HepG2 (cell line): ENCODE measurements around the gene NELFCD. TPM values are rescaled to one million over a fixed set of nuclear protein-coding genes. Genes with fewer than 3 reads are reported as not detected.

Experiments
- ATAC-seq: fragments of 200-7000 bp; cut with Tn5 transposase; 3 replicates; pipeline ENCODE4 v1.9.1; 2020; ENCODE audit warnings: mild to moderate bottlenecking, moderate library complexity
- BruUV-seq: library from RNA; stranded (reverse); fragments of 400-500 nt; replicated peaks from 2 replicates; lab custom pipeline; 2021; lab: Mats Ljungman, UMichigan
- CTCF ChIA-PET: fragments of 300-600 bp; formaldehyde crosslinking; extraction: SDS; loops from one replicate; lab custom pipeline; 2021; ENCODE audit warnings: low total read pairs, inconsistent platforms, low intra/inter-chr PET ratio; lab: Yijun Ruan, JAX
- POLR2A ChIA-PET: fragments of 350-600 bp; sonication (Branson Sonifier 250); formaldehyde crosslinking; loops from one replicate; lab custom pipeline; 2020; ENCODE audit warnings: antibody characterized with exemption, inconsistent platforms; lab: Yijun Ruan, JAX
- DNase-seq: peaks from one replicate; pipeline ENCODE4 v3.0.0-alpha.2; 2015; ENCODE audit warnings: low spot score
- FAIRE-seq: peaks from 3 replicates; lab custom pipeline; 2011; peaks lifted over from hg19 to GRCh38; lab: Jason Lieb, UNC
- H2AFZ ChIP-seq: one replicate; pipeline ENCODE4 v1.6.1; 2011; ENCODE audit warnings: low read length, inconsistent platforms
- H3K27ac ChIP-seq: fragments of 300-600 bp; 3 replicates; pipeline ENCODE4 v1.8.0; 2011; ENCODE audit warnings: mixed run types, mild to moderate bottlenecking, mixed read lengths, low read length, inconsistent platforms; ENCODE audit not compliant: insufficient read depth; ENCODE audit errors: extremely low read length
- H3K27me3 ChIP-seq, 2 experiments: fragments of 200-600 bp in 1 of 2; 2 replicates in 1 of 2; 3 replicates in 1 of 2; pipeline versions ENCODE4 v1.6.0 to v1.8.0; 2011; ENCODE audit warnings: low read length in 2 of 2, mild to moderate bottlenecking in 2 of 2, moderate library complexity in 2 of 2, inconsistent platforms in 1 of 2; ENCODE audit not compliant: insufficient read depth in 2 of 2, control insufficient read depth in 1 of 2
- H3K36me3 ChIP-seq, 2 experiments: fragments of 200-600 bp in 1 of 2; replicated peaks in 1 of 2; 2 replicates in 1 of 2; 3 replicates in 1 of 2; pipeline versions ENCODE4 v1.5.1 to v1.8.0; 2011; ENCODE audit warnings: low read length in 2 of 2, inconsistent platforms in 1 of 2; ENCODE audit not compliant: insufficient read depth in 2 of 2, control insufficient read depth in 1 of 2
- H3K4me1 ChIP-seq: 2 replicates; pipeline ENCODE4 v1.5.1; 2012; ENCODE audit warnings: low read length, inconsistent platforms; ENCODE audit not compliant: insufficient read depth
- H3K4me2 ChIP-seq: 2 replicates; pipeline ENCODE4 v1.6.0; 2011; ENCODE audit warnings: low read depth, low read length, inconsistent platforms
- H3K4me3 ChIP-seq, 3 experiments: fragments of 200-600 bp in 1 of 3; sonication (generic), shearing (Covaris generic) in 1 of 3; replicated peaks in 1 of 3; 2 replicates each; pipeline ENCODE4 v1.5.1; 2011 to 2016; ENCODE audit warnings: low read length in 3 of 3, inconsistent platforms in 2 of 3, low read depth in 2 of 3, mild to moderate bottlenecking in 2 of 3, control low read depth in 1 of 3, mixed read lengths in 1 of 3; ENCODE audit not compliant: insufficient read depth in 1 of 3
- H3K79me2 ChIP-seq: one replicate; pipeline ENCODE4 v1.6.1; 2011; ENCODE audit warnings: low read length, inconsistent platforms; ENCODE audit not compliant: insufficient read depth
- H3K9ac ChIP-seq: 2 replicates; pipeline ENCODE4 v1.6.0; 2011; ENCODE audit warnings: mild to moderate bottlenecking, low read depth, low read length, inconsistent platforms; ENCODE audit not compliant: insufficient read depth
- H3K9me3 ChIP-seq: 2 replicates; pipeline ENCODE4 v1.5.1; 2012; ENCODE audit warnings: mild to moderate bottlenecking, low read length
- H4K20me1 ChIP-seq: 2 replicates; pipeline ENCODE4 v1.6.0; 2011; ENCODE audit warnings: inconsistent platforms, mild to moderate bottlenecking, low read length, moderate library complexity; ENCODE audit not compliant: insufficient read depth
- CEBPB ChIP-seq: IDR thresholded peaks from 2 replicates; pipeline ENCODE4 v1.6.1; 2011; ENCODE audit warnings: low read depth, low read length, improper control_type of control experiment, borderline replicate concordance
- CREM ChIP-seq, 2 experiments: sonication (generic) in 1 of 2; formaldehyde crosslinking in 1 of 2; IDR thresholded peaks; 2 replicates each; pipeline versions ENCODE4 v1.4.0 to v1.6.1; 2016 to 2020; ENCODE audit warnings: antibody characterized with exemption in 1 of 2, mild to moderate bottlenecking in 1 of 2, missing genetic modification reagents in 1 of 2
- TBP ChIP-seq: sonication (generic); formaldehyde crosslinking; IDR thresholded peaks from 2 replicates; pipeline ENCODE4 v1.5.0; 2020; ENCODE audit warnings: missing genetic modification reagents
- WGBS: methylation state at CpG from one replicate; pipeline ENCODE4 v1.1.6; 2017; ENCODE audit warnings: low lambda C conversion rate; 5-methylcytosine and 5-hydroxymethylcytosine counted together
- in situ Hi-C: cut with HindIII; loops from 2 replicates; pipeline ENCODE4 v1.10.0; 2017; ENCODE audit warnings: low pct_unique_long_range_greater_than_20kb; ENCODE audit not compliant: extremely low pct_ligation_motif_present
- intact Hi-C: fragments of 100-400 bp; cut with micrococcal nuclease; formaldehyde crosslinking; loops from one replicate; pipeline ENCODE4 v1.10.0; 2022; ENCODE audit not compliant: unreplicated experiment
- polyA plus RNA-seq, 8 experiments: library from polyadenylated mRNA; depleted of rRNA in 3 of 8; stranded (reverse) in 7 of 8; unstranded in 1 of 8; fragments of >200 nt; fragmentation: Illumina TruSeq in 4 of 8; extraction: Trizol in 4 of 8; gene quantifications; 2 replicates each; pipeline versions ENCODE4 v1.2.1 to v1.2.3, GENCODE V29; 2011 to 2016; ENCODE audit warnings: low read depth in 4 of 8, missing spikeins in 1 of 8, mixed read lengths in 1 of 8; ENCODE audit not compliant: insufficient read depth in 1 of 8
- total RNA-seq, 5 experiments: library from RNA; depleted of rRNA; stranded (reverse); fragments of >200 nt; fragmentation: Illumina TruSeq; extraction: Trizol; gene quantifications; 2 replicates each; pipeline ENCODE4 v1.2.3, GENCODE V29; 2016; ENCODE audit warnings: low read depth in 1 of 5
- TF ChIP-seq, protein P1 (sequence below): sonication (generic); formaldehyde crosslinking; IDR thresholded peaks from 2 replicates; pipeline ENCODE4 v1.4.0; 2020; ENCODE audit warnings: missing genetic modification reagents
- TF ChIP-seq, protein P2 (sequence below): sonication (generic); formaldehyde crosslinking; IDR thresholded peaks from 2 replicates; pipeline ENCODE4 v1.4.0; 2020; ENCODE audit warnings: missing genetic modification reagents

NELFCD gene
- total and polyA plus RNA-seq, 2 of the 13 experiments (the other 11 are each of a cell fraction or from before 2014, with no cell fraction given) = 159 to 203 TPM

DNA sequence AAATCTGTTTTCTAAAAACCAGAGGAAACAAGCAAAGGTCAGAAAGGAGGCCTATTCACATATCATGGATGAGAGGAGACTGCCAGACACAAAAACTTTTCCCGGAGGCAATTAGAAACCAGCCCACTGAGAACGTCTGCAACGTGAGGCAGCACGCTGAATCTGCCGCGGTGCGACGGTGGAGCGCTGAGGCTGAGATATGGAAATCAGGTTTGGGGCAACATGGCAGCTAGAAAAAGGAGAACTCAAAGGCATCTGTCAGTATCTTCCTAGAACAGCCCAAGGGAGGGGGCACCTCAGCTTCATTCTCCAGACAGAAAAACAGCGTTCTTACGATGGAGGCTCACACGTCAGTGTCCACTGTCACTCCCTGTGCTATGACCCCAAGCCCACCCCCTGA, 56.3 kb downstream of the NELFCD start:
- peaks cover 25% of the 10 kb centered on the region for H3K4me1 ChIP-seq
- BruUV-seq = no TSS peak
- no peak for DNase-seq
- WGBS = 91% methylated on average over 12 of the region's 12 CpGs
- H3K36me3 ChIP-seq = no peaks in the 10 kb centered on the region
- H3K4me3 ChIP-seq = no peak overlapping the region
- H3K4me2 ChIP-seq = no peak overlapping the region
- no peak overlapping the region for H3K27ac ChIP-seq
- H3K27me3 ChIP-seq = peaks cover 2 to 3% of the 10 kb centered on the region in 2 experiments; a peak in 2 of 5 replicates
- CTCF ChIA-PET = no interaction called here
- in situ Hi-C loops = no loop called here
- H3K9ac ChIP-seq = no peak overlapping the region
- no peak overlapping the region for H2AFZ ChIP-seq
- peaks cover 25% of the 10 kb centered on the region for H3K79me2 ChIP-seq
- POLR2A ChIA-PET = no interaction called here
- no peak for ATAC-seq
- H4K20me1 ChIP-seq = no peaks in the 10 kb centered on the region
- H3K9me3 ChIP-seq = no peaks in the 10 kb centered on the region
- intact Hi-C loops = no loop called here
- no peak for FAIRE-seq
- TF ChIP-seq CREM (IDR thresholded peaks at IDR 0.05) = 0 out of 2 replicates have a peak, but pooled peaks have one; percentile 10
- TF ChIP-seq CREM (CRISPR knock-in tag; IDR thresholded peaks at IDR 0.05) = no peak
- TF ChIP-seq TBP (CRISPR knock-in tag) = no peak

DNA sequence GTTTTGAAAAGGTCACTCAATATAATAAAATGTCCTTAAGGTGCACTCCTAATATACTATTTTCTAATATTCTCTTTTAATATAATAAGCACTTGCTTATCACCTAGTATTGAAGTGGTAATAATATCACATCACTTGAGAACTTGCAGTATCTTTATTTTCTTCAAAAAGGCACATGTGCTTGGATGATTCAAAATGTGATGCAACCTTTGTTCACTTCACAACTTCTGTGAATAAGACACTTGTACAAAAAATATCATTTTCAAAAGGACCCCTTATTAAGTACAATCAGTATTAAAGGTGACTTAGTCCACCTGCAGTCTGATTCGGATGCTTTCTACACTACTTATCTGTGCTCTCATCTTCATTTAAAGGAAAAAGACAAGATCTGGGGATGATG, 58.2 kb downstream of the NELFCD start:
- Histone ChIP-seq H3K4me1 (peaks cover 15% of the 10 kb centered on the region), H3K9ac (no peak overlapping the region), H3K36me3 (no peaks in the 10 kb centered on the region), H3K4me2 (no peak overlapping the region), H2AFZ (no peak overlapping the region), H3K9me3 (no peaks in the 10 kb centered on the region), H3K79me2 (peaks cover 25% of the 10 kb centered on the region), H3K27ac (no peak overlapping the region), H3K4me3 (no peak overlapping the region), H3K27me3 (peaks cover 2 to 3% of the 10 kb centered on the region in 2 experiments; a peak in 2 of 5 replicates), H4K20me1 (no peaks in the 10 kb centered on the region)
- POLR2A ChIA-PET = no interaction called here
- CTCF ChIA-PET = no interaction called here
- intact Hi-C loops = no loop called here
- TF ChIP-seq, protein P1, sequence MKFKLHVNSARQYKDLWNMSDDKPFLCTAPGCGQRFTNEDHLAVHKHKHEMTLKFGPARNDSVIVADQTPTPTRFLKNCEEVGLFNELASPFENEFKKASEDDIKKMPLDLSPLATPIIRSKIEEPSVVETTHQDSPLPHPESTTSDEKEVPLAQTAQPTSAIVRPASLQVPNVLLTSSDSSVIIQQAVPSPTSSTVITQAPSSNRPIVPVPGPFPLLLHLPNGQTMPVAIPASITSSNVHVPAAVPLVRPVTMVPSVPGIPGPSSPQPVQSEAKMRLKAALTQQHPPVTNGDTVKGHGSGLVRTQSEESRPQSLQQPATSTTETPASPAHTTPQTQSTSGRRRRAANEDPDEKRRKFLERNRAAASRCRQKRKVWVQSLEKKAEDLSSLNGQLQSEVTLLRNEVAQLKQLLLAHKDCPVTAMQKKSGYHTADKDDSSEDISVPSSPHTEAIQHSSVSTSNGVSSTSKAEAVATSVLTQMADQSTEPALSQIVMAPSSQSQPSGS (CRISPR knock-in tag) = no peak
- TF ChIP-seq, protein P2, sequence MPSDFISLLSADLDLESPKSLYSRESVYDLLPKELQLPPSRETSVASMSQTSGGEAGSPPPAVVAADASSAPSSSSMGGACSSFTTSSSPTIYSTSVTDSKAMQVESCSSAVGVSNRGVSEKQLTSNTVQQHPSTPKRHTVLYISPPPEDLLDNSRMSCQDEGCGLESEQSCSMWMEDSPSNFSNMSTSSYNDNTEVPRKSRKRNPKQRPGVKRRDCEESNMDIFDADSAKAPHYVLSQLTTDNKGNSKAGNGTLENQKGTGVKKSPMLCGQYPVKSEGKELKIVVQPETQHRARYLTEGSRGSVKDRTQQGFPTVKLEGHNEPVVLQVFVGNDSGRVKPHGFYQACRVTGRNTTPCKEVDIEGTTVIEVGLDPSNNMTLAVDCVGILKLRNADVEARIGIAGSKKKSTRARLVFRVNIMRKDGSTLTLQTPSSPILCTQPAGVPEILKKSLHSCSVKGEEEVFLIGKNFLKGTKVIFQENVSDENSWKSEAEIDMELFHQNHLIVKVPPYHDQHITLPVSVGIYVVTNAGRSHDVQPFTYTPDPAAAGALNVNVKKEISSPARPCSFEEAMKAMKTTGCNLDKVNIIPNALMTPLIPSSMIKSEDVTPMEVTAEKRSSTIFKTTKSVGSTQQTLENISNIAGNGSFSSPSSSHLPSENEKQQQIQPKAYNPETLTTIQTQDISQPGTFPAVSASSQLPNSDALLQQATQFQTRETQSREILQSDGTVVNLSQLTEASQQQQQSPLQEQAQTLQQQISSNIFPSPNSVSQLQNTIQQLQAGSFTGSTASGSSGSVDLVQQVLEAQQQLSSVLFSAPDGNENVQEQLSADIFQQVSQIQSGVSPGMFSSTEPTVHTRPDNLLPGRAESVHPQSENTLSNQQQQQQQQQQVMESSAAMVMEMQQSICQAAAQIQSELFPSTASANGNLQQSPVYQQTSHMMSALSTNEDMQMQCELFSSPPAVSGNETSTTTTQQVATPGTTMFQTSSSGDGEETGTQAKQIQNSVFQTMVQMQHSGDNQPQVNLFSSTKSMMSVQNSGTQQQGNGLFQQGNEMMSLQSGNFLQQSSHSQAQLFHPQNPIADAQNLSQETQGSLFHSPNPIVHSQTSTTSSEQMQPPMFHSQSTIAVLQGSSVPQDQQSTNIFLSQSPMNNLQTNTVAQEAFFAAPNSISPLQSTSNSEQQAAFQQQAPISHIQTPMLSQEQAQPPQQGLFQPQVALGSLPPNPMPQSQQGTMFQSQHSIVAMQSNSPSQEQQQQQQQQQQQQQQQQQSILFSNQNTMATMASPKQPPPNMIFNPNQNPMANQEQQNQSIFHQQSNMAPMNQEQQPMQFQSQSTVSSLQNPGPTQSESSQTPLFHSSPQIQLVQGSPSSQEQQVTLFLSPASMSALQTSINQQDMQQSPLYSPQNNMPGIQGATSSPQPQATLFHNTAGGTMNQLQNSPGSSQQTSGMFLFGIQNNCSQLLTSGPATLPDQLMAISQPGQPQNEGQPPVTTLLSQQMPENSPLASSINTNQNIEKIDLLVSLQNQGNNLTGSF = no peak
- TF ChIP-seq CEBPB = peak; percentile 31; the same call in 1 of the 2 replicates
- no peak for DNase-seq
- FAIRE-seq = peak; percentile 42
- no TSS peak for BruUV-seq
- no peak for ATAC-seq
- in situ Hi-C loops = no loop called here
- WGBS = 88% methylated on average over 1 of the region's 1 CpG
